Measurements from ENCODE around the gene CENPK.
"Not testable (repeated sequence)": the region's sequence is repeated elsewhere in the genome, so short reads cannot be mapped to it uniquely, and the experiment has no call there.

CENPK gene

DNA sequence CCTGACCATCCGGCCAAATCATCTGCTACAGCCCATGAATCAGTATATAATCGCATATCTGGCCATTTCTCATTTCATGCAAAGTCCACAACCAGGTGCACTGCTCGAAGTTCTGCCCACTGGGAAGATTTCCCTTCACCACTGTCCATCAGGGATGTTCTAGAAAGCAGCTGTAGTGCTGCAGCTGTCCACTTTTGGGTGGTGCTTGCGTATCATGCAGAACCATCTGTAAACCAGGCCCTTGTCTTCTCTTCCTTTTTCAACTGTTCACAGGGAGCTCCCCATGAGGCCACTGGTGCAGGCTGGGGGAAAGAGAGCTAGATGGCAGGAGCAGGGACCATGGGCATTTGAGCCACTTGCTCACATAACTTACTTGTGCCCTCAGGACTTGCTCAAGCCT lies 73.8 kb downstream of the CENPK start:
- DNase-seq, result no peak

DNA sequence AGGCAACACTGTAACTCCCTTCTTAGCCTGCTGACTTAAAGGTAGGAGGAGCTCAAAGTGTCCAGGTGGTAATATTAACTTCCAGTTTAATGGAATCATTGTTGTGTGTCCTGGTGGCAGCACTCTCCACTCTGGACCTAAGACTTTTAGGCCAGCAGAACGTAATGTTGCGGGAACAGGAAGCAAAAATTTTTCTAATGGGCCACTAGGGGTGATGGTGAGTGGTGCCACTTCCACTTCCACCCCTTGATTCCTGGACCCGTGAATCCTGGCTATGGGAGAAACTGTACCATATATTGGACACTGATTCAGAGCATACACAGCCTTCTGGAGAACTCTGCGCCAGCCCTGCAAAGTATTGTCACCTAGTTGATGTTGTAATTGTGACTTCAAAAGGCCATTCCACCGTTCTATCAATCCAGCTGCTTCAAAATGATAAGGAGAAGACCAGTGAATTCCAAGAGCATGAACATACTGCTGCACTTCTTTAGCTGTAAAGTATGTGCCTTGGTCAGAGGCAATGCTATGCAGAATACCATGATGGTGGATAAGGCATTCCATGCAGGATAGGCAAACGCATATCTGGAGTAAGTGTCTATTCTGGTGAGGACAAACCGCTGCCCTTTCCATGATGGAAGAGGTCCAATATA lies 74.8 kb downstream of the CENPK start:
- not testable (repeated sequence) for DNase-seq

DNA sequence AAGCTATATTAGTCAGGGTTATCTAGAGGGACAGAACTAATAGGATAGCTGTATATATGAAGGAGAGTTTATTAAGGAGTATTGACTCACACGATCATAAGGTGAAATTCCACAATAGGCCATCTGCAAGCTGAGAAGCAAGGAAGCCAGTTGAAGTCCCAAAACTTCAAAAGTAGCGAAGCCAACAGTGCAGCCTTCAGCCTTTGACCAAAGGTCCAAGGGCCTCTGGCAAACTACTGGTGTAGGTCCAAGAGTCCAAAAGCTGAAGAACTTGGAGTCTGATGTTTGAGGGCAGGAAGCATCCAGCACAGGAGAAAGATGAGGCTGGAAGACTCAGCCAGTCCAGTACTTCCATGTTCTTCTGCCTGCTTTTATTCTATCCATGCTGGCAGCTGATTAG lies 76.2 kb downstream of the CENPK start:
- not testable (repeated sequence) for DNase-seq

DNA sequence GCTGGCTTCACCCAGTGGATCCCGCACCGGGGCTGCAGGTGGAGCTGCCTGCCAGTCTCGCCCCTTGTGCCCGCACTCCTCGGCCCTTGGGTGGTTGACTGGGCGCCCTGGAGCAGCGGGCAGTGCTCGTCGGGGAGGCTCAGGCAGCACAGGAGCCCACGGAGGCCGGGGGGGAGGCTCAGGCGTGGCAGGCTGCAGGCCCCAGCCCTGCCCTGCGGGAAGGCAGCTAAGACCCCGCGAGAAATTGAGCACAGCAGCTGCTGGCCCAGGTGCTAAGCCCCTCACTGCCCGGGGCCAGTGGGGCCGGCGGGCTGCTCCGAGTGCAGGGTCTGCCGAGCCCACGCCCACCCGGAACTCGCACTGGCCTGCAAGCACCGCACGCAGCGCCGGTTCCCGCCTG lies 77.6 kb downstream of the CENPK start:
- DNase-seq, result no peak

DNA sequence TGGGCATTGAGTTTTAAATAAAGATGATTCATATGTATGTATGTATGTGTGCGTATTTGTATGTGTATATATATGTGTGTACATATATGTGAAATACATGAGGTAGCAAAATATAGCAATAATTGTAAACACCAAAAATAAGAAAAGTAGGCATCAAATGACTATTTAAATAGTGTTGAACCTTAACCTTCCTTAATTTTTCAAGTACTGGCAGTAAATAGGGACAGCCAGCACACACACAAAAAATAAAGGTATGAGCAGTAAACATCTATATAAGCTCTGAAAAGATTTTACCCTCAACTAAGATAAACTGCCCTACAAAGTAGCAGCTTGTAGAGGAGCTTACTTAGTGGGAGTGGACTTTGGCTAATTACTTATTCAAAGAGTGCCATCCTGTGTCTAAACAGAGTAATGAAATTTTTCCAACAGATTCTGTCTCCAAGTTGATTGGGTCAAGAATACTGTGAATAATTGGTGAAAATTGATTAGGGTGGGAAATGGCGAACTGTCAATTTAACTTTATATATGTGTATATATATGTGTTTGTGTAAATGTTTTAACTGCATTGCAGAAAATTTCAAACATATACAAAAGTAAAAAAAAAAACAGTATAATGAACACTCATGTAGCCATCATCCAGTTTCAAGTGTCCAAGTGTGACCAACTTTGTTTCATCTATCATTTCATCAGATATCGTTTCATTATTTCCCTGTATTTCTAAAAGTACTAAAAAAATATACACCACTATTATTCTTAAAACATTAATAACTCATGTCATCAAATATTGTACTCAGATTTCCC lies 79.2 kb downstream of the CENPK start:
- DNase-seq, result peak in 1 of 2 experiments; percentile 10

DNA sequence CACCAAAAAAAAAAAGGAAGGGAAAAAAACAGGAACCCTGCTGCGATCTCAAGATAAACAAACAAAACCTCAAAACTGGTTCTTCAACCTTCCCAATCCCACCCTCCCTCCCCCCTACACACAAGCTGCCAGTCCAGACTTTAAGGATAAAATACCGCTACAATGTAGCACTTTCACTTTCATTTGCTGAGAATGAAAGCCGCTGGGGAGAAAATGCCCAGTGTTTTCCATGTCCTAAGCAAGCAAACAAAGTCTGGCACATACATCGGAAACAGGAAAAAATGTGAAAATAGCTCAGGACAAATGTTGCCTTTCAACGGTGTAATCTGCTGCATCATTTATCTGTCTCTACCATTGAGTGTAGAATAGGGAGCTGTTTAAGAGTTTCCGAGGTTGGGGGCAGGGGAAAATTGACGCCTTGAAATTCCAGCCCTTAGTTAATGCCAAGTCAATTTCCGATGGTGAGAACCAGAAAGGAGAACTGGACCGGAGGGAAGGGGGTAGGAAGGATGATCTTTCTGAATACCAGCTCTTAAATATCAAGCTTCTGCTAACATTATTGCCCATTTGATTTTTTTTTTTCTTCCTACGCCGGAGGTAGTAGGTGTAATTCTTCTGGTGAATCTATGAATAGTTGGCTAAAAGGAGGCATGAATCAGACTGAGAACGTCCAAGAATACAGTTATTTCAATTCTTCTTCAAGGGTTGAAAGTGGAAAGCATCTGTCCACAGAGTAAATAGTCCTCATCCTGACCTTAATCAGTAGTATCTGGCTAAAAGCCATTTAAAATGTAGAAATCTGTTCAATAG lies 80.0 kb downstream of the CENPK start:
- no peak for DNase-seq

DNA sequence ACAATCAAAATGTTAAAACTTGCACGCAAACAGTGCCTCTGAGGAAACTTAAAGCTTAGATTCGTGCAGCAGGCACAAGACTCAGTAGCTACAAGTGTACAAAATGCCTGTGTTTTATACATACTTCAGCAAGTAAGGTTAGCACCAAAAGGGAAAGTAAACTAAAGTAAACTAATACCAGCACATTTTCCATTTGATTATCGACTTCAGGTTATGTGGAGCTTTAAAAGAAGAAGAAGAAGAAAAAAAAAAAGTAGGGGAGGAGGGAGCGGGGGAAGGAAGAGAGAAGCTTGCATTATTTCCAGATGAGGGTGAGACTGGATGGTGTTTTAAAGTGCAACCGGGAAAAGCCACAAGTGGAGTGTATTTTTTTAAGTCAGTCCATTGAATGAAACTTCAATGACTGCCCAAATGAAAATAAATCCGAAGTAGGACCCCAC lies 80.7 kb downstream of the CENPK start:
- no peak for DNase-seq

DNA sequence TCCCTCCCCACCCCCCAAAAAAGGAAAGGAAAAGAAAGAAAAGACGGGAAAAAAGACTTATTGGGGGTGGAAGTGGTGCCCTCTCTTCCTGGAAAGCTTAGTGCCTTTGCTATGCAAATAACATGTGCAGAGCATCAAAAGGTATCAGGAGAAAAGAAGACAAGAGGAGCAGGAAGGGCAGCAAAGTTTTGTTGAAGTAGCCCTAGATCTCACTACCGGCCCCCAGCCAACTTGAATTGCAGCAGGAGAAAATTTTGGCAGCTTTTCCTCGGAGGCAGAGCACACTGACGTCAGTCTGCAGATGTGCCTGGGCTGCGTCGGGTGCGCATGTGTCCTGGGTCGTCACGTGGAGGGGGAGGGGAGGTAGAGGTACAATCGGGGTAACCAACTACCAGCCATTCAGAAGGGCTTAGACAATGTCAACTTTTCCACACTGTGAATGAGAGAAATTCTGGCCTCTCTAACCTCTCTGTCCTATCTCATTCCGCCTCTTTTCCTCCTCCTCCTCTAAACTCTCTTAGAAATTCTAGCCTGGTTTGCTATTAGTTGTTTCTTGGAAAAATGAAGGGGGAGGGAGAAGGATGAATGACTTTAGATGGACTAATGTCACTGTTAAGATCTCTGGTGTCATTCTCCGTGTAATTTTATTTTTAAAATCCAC lies 81.2 kb downstream of the CENPK start, which contains the start of gene ADAMTS6:
Gene ADAMTS6 (minus strand): TSS at position 286 of the 661 bp plus-strand sequence. CDS start 8,247 bp downstream, outside the sequence.
- peak; percentile 32 to 64 for DNase-seq

DNA sequence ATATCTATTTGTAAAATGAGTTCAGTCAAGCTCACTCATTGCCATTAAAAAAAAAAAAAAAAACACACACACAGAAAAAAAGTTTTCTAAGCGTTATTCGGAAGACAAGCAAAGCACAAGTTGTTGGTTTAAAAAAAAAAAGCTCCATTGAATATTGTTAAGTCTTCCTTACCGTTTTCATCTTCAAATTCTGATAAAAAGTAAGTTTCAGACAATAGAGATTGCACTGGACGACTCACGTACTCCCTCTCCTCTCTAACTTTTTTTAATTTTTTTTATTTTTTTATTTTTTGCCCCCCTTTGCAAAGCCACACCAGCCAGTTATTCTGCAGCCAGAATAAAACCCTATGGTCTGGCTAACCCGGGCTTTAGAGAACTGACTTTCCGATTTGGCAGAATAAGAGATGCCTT lies 81.8 kb downstream of the CENPK start:
- DNase-seq, result no peak

DNA sequence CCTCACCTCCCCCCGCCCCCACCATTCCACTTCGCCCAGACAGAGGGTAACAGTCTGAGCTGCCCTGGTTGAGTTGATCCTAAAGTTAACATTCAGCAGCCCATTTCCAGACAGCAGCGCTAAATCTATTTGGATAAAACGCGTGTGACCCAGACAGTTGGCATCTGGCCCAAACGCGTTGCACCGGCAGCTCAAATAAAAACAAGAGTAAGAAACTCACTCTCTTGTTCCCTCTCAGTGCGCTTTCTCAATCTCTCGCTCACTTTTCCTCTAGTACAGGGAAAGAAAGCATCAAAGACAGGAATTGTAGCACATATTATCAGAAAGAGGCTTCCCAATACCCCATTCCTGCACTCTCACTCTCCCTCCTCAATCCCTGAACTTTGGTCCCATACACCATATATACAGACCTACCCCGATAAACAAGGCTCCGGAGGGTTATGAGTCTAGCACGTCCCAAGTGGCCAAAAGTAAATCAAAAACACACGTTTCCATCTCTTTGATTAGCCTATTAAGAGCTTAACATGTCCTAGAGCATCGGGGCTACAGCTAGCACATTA lies 82.6 kb downstream of the CENPK start:
- DNase-seq, result no peak

DNA sequence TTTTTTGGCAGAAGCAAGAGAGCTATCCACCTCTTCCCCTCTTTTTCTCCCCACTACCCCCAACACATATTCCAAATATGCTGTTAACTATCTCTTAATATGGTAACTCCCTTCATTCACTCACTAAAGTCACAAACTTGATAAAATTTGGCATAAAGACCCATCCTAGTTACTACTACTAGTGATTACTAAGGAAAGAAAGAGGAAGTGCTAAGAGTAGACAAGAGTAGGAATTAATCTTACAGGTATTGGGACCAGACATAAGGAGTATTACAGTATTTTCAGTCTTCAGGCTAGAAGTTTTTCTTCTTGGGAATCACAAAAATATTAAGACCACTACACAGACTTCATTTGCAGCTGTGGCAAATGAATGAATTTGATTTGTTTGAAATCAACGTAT lies 83.4 kb downstream of the CENPK start:
- no peak for DNase-seq

DNA sequence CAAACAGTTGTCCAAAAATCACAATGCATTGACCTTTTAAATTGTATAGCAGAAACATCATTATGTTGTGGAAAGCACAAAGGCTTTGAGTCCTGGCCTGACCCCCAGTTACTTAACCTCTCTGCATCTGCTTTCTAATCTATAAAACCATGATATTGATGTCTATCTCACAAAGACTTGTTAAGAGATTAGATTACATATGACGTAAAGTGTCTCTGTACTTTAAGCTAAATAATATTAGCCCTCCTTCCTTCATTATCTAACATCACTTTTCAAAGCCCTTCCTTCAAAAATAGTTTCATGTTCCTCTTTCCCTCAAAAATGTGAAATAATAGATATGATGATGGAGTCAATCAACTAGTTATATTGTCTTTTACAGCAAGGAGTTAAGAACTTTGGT lies 84.6 kb downstream of the CENPK start:
- no peak for DNase-seq

DNA sequence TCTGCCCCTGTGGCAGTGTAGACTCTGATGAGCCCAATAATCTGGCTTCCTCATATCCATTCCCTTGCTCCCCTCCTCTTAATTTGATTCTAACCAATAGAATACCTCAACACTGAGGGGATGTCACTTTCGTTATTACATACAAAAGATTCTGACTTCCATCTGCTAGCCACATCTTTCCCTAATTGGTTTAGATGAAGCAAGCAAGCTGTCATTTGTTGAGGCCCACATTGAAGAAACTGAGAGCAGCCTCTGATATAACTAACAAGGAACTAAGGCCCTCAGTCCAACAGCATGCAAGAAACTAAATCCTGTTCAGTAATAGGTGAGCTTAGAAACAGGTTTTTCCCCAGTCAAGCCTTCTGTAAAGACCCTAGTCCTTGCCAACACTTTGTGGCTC lies 87.1 kb downstream of the CENPK start:
- no peak for DNase-seq

DNA sequence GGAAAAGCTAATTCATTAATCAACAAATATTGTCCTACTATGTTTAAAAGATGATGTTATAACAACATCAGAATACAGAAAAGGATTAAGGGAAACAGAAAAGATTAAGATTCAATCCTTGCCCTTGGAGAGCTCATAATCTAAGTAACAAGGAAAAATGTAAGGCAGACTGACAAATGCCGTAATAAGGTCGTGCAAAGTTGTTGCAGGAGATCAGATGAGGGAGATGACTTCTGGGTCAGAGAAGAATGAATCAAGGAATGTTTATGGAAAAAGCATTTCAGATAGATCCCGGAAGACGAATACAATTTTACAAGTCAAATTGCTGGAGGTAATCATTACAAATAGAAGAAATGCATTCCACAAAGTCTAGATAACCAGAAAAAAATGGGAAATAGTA lies 87.6 kb downstream of the CENPK start:
- no peak for DNase-seq

DNA sequence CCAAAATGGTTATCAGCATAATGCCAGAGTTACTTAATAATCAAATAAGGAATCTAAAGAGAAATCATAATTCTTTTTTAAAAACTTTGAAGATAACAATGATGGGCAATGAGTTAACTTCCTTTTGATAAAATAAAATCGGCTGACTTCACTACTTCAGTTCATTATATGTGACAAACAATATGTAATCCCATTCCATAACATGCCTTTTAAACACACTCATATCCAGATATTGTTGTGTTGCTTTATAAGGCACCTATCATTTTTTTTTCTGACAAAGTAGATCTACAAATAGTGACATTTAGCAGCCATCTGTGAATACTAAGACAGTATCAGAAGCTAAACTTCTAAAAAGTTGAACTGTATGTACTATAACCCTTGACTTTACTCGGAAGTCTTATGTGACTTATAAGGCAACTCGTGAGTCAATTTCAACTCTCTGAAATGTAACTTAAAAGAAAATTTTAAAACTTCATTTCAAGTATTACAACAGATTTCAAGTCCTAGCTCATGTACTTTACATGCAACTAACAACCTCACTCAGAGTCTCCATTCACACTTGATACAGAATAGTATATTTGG lies 88.7 kb downstream of the CENPK start:
- no peak for DNase-seq

DNA sequence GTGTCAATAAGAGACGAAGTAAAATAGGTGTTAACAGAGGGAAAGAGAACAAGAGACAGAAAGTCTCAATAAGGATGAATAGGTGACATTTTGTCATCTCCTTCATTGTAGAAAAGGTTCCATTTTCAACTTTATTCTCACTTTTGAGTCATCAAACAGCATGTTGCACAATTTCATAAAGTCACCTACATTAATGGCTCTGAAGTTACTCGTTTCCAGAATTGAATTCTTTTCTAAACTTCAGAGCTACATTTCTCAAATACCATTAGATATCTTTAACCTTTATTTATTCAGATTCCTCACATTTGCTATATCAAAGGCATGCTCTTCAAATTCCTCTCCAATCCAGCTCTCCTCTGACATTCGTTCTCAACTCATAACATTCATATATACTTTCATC lies 94.3 kb downstream of the CENPK start:
- no peak for DNase-seq

Data from NCI-H187 (cell line).